Breast epithelium (tissue), 4 donors: ENCODE results near the gene CDK19. TPM values are rescaled to one million over a fixed set of nuclear protein-coding genes. Genes with fewer than 3 reads are reported as not detected.

ENCODE experiments used
- DNase-seq, 2 donors: peaks; one replicate each; pipeline ENCODE4 v3.0.0-alpha.2; 2019; ENCODE audit warnings: low spot score in 2 of 2
- H3K27ac ChIP-seq, 2 donors: fragments of 200-600 bp; sonication (generic) in 1 of 2; one replicate each; pipeline ENCODE4 v1.5.1; 2016 to 2019; ENCODE audit warnings: mild to moderate bottlenecking in 1 of 2
- H3K27me3 ChIP-seq, 2 donors: fragments of 200-600 bp; sonication (generic) in 1 of 2; one replicate each; pipeline versions ENCODE4 v1.5.1 to v1.6.0; 2017 to 2019; ENCODE audit warnings: control low read depth in 1 of 2, mild to moderate bottlenecking in 1 of 2
- H3K36me3 ChIP-seq: fragments of 200-600 bp; one replicate; pipeline ENCODE4 v1.5.1; 2019
- H3K4me1 ChIP-seq, 2 donors: fragments of 200-600 bp; sonication (generic); one replicate each; pipeline ENCODE4 v1.5.1; 2016 to 2019; ENCODE audit warnings: control low read depth in 1 of 2
- H3K4me3 ChIP-seq, 3 donors: fragments of 200-600 bp; sonication (generic); 1 replicate in 2 of 3; 2 replicates in 1 of 3; pipeline ENCODE4 v1.5.1; 2016 to 2019; ENCODE audit warnings: mild to moderate bottlenecking in 3 of 3, moderate library complexity in 2 of 3
- H3K9me3 ChIP-seq, 2 donors: fragments of 200-600 bp; sonication (generic) in 1 of 2; one replicate each; pipeline ENCODE4 v1.5.1; 2016 to 2019; ENCODE audit warnings: control low read depth in 1 of 2
- CTCF ChIP-seq, 3 donors: fragments of 450-650 bp; IDR thresholded peaks; one replicate each; pipeline ENCODE4 v1.5.1; 2016 to 2017; ENCODE audit warnings: antibody characterized with exemption in 3 of 3, mild to moderate bottlenecking in 3 of 3, moderate library complexity in 3 of 3
- POLR2A ChIP-seq: fragments of 450-650 bp; IDR thresholded peaks from one replicate; pipeline ENCODE4 v1.6.1; 2016; ENCODE audit warnings: antibody characterized with exemption, mild to moderate bottlenecking, moderate library complexity
- POLR2AphosphoS5 ChIP-seq, 3 donors: sonication (generic); formaldehyde crosslinking; IDR thresholded peaks; one replicate each; pipeline ENCODE4 v1.6.1; 2017; ENCODE audit warnings: antibody characterized with exemption in 3 of 3
- intact Hi-C: fragments of 100-400 bp; cut with DNase I; formaldehyde crosslinking; loops from one replicate; pipeline ENCODE4 v1.15.1; 2023; ENCODE audit warnings: low total_unique reads
- total RNA-seq, 3 donors: library from RNA; depleted of rRNA; stranded (reverse); fragments of >200 nt; gene quantifications; one replicate each; pipeline ENCODE4 v1.1.0, GENCODE V29; 2016

Gene CDK19
- total RNA-seq, 3 donors from 2014 or later: 14.1 to 17.9 (median 17.9) TPM

GRCh38 chr6:110620065-110620464 lies 195.2 kb downstream of the CDK19 start:
- H3K4me3 ChIP-seq: no peak overlapping the region
- no peaks in the 10 kb centered on the region for H3K27me3 ChIP-seq
- no peak overlapping the region for H3K27ac ChIP-seq
- no peaks in the 10 kb centered on the region for H3K4me1 ChIP-seq
- H3K36me3 ChIP-seq: no peaks in the 10 kb centered on the region
- TF ChIP-seq POLR2AphosphoS5 (IDR thresholded peaks at IDR 0.05): no peak
- TF ChIP-seq CTCF (IDR thresholded peaks at IDR 0.05): no peak
- TF ChIP-seq POLR2A: no peak
- H3K9me3 ChIP-seq: no peaks in the 10 kb centered on the region
- intact Hi-C loops: no loop called here
- DNase-seq: no peak

- H3K27ac ChIP-seq: no peak overlapping the region
- intact Hi-C loops: no loop called here
- TF ChIP-seq POLR2AphosphoS5 (IDR thresholded peaks at IDR 0.05) (no peak), POLR2A (no peak), CTCF (IDR thresholded peaks at IDR 0.05) (no peak)
- no peaks in the 10 kb centered on the region for H3K27me3 ChIP-seq
- H3K9me3 ChIP-seq: no peaks in the 10 kb centered on the region
- no peaks in the 10 kb centered on the region for H3K4me1 ChIP-seq
- DNase-seq: no peak
- no peak overlapping the region for H3K4me3 ChIP-seq
- no peaks in the 10 kb centered on the region for H3K36me3 ChIP-seq
Observed at GRCh38 chr6:110619275-110619908, 195.9 kb downstream of the CDK19 start.

GRCh38 chr6:110618591-110619267 lies 196.5 kb downstream of the CDK19 start:
- no peak for DNase-seq
- no peak overlapping the region for H3K4me3 ChIP-seq
- no peak overlapping the region for H3K27ac ChIP-seq
- no peaks in the 10 kb centered on the region for H3K36me3 ChIP-seq
- no peaks in the 10 kb centered on the region for H3K4me1 ChIP-seq
- no peaks in the 10 kb centered on the region for H3K9me3 ChIP-seq
- intact Hi-C loops: no loop called here
- TF ChIP-seq POLR2AphosphoS5 (IDR thresholded peaks at IDR 0.05): no peak
- TF ChIP-seq CTCF (IDR thresholded peaks at IDR 0.05): no peak
- no peak for TF ChIP-seq POLR2A
- no peaks in the 10 kb centered on the region for H3K27me3 ChIP-seq

GRCh38 chr6:110617057-110617456 lies 198.2 kb downstream of the CDK19 start:
- intact Hi-C loops: no loop called here
- no peak for TF ChIP-seq POLR2A
- TF ChIP-seq POLR2AphosphoS5 (IDR thresholded peaks at IDR 0.05): no peak
- Histone ChIP-seq H3K36me3 (no peaks in the 10 kb centered on the region), H3K27ac (no peak overlapping the region), H3K4me1 (no peaks in the 10 kb centered on the region), H3K9me3 (no peaks in the 10 kb centered on the region), H3K4me3 (no peak overlapping the region), H3K27me3 (no peaks in the 10 kb centered on the region)
- DNase-seq: no peak

- Histone ChIP-seq H3K9me3 (no peaks in the 10 kb centered on the region), H3K36me3 (no peaks in the 10 kb centered on the region), H3K27ac (no peak overlapping the region), H3K4me3 (no peak overlapping the region), H3K27me3 (no peaks in the 10 kb centered on the region), H3K4me1 (no peaks in the 10 kb centered on the region)
- intact Hi-C loops: no loop called here
- TF ChIP-seq POLR2AphosphoS5 (IDR thresholded peaks at IDR 0.05) (no peak), POLR2A (no peak), CTCF (IDR thresholded peaks at IDR 0.05) (no peak)
- DNase-seq: no peak
Observed at GRCh38 chr6:110615722-110616121, 199.5 kb downstream of the CDK19 start.
